Panc1 (cell line): ENCODE data around the gene COL4A2. TPM values are rescaled to one million over a fixed set of nuclear protein-coding genes. Genes with fewer than 3 reads are reported as not detected.

ENCODE experiments used
- ATAC-seq: fragments of 200-7000 bp; cut with Tn5 transposase; 2 replicates; pipeline ENCODE4 v1.9.1; 2020; ENCODE audit warnings: mild to moderate bottlenecking, moderate library complexity
- BruUV-seq: library from RNA; stranded (reverse); fragments of 400-500 nt; replicated peaks from 2 replicates; lab custom pipeline; 2021; lab: Mats Ljungman, UMichigan
- CTCF ChIA-PET: fragments of 300-600 bp; sonication (Branson Sonifier 250); formaldehyde crosslinking; loops from one replicate; lab custom pipeline; 2022; ENCODE audit warnings: antibody characterized with exemption; lab: Charles Lee
- POLR2A ChIA-PET: fragments of 300-600 bp; sonication (Branson Sonifier 250); formaldehyde crosslinking; loops from one replicate; lab custom pipeline; 2022; ENCODE audit warnings: antibody characterized with exemption; lab: Charles Lee
- DNase-seq: peaks from one replicate; pipeline ENCODE4 v3.0.0-alpha.2; 2010; ENCODE audit warnings: low read depth, low spot score
- H3K27ac ChIP-seq: 2 replicates; pipeline ENCODE4 v1.5.1; 2011; ENCODE audit warnings: mild to moderate bottlenecking, low read length, inconsistent platforms
- H3K27me3 ChIP-seq: fragments of 200-500 bp; sonication (Bioruptor generic); 2 replicates; pipeline ENCODE4 v1.6.0; 2014; ENCODE audit warnings: low read length, inconsistent platforms; ENCODE audit not compliant: control insufficient read depth, insufficient read depth
- H3K36me3 ChIP-seq: fragments of 200-500 bp; sonication (Bioruptor generic); 2 replicates; pipeline ENCODE4 v1.5.1; 2014; ENCODE audit warnings: inconsistent platforms, mild to moderate bottlenecking, low read length, moderate library complexity; ENCODE audit not compliant: control insufficient read depth, insufficient read depth
- H3K4me1 ChIP-seq: 2 replicates; pipeline ENCODE4 v1.5.1; 2011; ENCODE audit warnings: inconsistent platforms, mild to moderate bottlenecking, low read length, moderate library complexity; ENCODE audit not compliant: control insufficient read depth, insufficient read depth
- H3K4me3 ChIP-seq, 2 experiments: 2 replicates each; pipeline ENCODE4 v1.5.1; 2011 to 2012; ENCODE audit warnings: low read depth in 2 of 2, low read length in 2 of 2, mild to moderate bottlenecking in 2 of 2, inconsistent platforms in 1 of 2, moderate library complexity in 1 of 2
- H3K9me3 ChIP-seq: fragments of 200-500 bp; sonication (Bioruptor generic); 2 replicates; pipeline ENCODE4 v1.5.1; 2014; ENCODE audit warnings: low read depth, mild to moderate bottlenecking, inconsistent platforms, low read length, moderate library complexity; ENCODE audit not compliant: control insufficient read depth, insufficient read depth
- POLR2AphosphoS5 ChIP-seq: IDR thresholded peaks from 2 replicates; pipeline ENCODE4 v1.6.1; 2012; ENCODE audit warnings: mild to moderate bottlenecking, low read depth, low read length, moderate library complexity
- SIN3A ChIP-seq: IDR thresholded peaks from 2 replicates; pipeline ENCODE4 v1.6.1; 2012; ENCODE audit warnings: low read depth, mild to moderate bottlenecking, low read length, moderate library complexity, borderline replicate concordance; ENCODE audit not compliant: insufficient read depth
- TCF7L2 ChIP-seq: IDR thresholded peaks from 2 replicates; pipeline ENCODE4 v1.6.1; 2011; ENCODE audit warnings: mild to moderate bottlenecking, low read depth, low read length, inconsistent platforms
- in situ Hi-C: cut with HindIII; loops from 2 replicates; pipeline ENCODE4 v1.10.0; 2016; ENCODE audit warnings: low sequenced_read_pairs, low pct_unique_long_range_greater_than_20kb
- intact Hi-C: fragments of 100-400 bp; cut with micrococcal nuclease; formaldehyde crosslinking; loops from one replicate; pipeline ENCODE4 v1.10.0; 2022; ENCODE audit not compliant: unreplicated experiment
- total RNA-seq: library from RNA; stranded (reverse); gene quantifications from one replicate; pipeline ENCODE4 v1.2.1, GENCODE V29; 2021; ENCODE audit not compliant: unreplicated experiment
- TF ChIP-seq, protein P1 (sequence below), 2 experiments: IDR thresholded peaks; 2 replicates each; pipeline ENCODE4 v1.6.1; 2011 to 2012; ENCODE audit warnings: low read depth in 2 of 2, control low read depth in 1 of 2, low read length in 1 of 2, mild to moderate bottlenecking in 1 of 2, moderate library complexity in 1 of 2; ENCODE audit not compliant: insufficient read depth in 1 of 2
- TF ChIP-seq, protein P2 (sequence below): fragments of 450-650 bp; IDR thresholded peaks from 2 replicates; pipeline ENCODE4 v1.5.1; 2017; ENCODE audit warnings: mild to moderate bottlenecking

Gene COL4A2
- total RNA-seq, 1 experiment from 2014 or later, result 3.0 TPM

- Histone ChIP-seq H3K9me3 (no peaks in the 10 kb centered on the region), H3K4me3 (no peak overlapping the region), H3K27ac (no peak overlapping the region), H3K36me3 (no peaks in the 10 kb centered on the region), H3K4me1 (no peaks in the 10 kb centered on the region), H3K27me3 (no peaks in the 10 kb centered on the region; the same call in 1 of the 2 replicates)
- intact Hi-C loops, result no loop called here
- CTCF ChIA-PET, result no interaction called here
- POLR2A ChIA-PET, result no interaction called here
- in situ Hi-C loops, result no loop called here
- DNase-seq, result no peak
- BruUV-seq, result no TSS peak
- ATAC-seq, result no peak
- TF ChIP-seq SIN3A (no peak), TCF7L2 (no peak), POLR2AphosphoS5 (no peak)
- TF ChIP-seq, protein P1, sequence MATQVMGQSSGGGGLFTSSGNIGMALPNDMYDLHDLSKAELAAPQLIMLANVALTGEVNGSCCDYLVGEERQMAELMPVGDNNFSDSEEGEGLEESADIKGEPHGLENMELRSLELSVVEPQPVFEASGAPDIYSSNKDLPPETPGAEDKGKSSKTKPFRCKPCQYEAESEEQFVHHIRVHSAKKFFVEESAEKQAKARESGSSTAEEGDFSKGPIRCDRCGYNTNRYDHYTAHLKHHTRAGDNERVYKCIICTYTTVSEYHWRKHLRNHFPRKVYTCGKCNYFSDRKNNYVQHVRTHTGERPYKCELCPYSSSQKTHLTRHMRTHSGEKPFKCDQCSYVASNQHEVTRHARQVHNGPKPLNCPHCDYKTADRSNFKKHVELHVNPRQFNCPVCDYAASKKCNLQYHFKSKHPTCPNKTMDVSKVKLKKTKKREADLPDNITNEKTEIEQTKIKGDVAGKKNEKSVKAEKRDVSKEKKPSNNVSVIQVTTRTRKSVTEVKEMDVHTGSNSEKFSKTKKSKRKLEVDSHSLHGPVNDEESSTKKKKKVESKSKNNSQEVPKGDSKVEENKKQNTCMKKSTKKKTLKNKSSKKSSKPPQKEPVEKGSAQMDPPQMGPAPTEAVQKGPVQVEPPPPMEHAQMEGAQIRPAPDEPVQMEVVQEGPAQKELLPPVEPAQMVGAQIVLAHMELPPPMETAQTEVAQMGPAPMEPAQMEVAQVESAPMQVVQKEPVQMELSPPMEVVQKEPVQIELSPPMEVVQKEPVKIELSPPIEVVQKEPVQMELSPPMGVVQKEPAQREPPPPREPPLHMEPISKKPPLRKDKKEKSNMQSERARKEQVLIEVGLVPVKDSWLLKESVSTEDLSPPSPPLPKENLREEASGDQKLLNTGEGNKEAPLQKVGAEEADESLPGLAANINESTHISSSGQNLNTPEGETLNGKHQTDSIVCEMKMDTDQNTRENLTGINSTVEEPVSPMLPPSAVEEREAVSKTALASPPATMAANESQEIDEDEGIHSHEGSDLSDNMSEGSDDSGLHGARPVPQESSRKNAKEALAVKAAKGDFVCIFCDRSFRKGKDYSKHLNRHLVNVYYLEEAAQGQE (IDR thresholded peaks at IDR 0.05; ENCODE audit: insufficient read depth in 1 of 2, low read depth in 2 of 2, low read length in 1 of 2), result no peak
- TF ChIP-seq, protein P2, sequence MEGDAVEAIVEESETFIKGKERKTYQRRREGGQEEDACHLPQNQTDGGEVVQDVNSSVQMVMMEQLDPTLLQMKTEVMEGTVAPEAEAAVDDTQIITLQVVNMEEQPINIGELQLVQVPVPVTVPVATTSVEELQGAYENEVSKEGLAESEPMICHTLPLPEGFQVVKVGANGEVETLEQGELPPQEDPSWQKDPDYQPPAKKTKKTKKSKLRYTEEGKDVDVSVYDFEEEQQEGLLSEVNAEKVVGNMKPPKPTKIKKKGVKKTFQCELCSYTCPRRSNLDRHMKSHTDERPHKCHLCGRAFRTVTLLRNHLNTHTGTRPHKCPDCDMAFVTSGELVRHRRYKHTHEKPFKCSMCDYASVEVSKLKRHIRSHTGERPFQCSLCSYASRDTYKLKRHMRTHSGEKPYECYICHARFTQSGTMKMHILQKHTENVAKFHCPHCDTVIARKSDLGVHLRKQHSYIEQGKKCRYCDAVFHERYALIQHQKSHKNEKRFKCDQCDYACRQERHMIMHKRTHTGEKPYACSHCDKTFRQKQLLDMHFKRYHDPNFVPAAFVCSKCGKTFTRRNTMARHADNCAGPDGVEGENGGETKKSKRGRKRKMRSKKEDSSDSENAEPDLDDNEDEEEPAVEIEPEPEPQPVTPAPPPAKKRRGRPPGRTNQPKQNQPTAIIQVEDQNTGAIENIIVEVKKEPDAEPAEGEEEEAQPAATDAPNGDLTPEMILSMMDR, result no peak
Measured at GRCh38 chr13:110294146-110294545, 12.9 kb upstream of the COL4A2 start.

DNA sequence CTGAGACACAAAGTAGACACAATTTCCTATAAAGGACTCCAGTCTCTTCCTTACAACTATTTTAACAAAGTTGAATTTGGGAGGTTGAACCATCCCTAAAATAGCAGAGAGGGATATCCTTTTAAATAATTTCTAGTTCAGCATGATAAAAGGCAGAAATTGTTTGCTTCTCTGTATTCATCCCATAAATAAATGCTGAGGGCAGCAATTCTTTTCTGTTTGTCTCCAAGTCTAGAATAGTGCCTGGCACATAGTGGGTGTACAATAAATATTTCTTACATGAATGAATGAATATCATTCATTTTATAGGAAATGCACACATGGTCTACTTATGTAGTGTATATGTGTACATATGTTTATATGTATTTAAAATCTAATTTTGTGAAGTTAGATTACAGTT, 12.5 kb upstream of the COL4A2 start:
- Histone ChIP-seq H3K4me3 (no peak overlapping the region), H3K27me3 (no peaks in the 10 kb centered on the region; the same call in 1 of the 2 replicates), H3K27ac (no peak overlapping the region), H3K36me3 (no peaks in the 10 kb centered on the region), H3K9me3 (no peaks in the 10 kb centered on the region), H3K4me1 (no peaks in the 10 kb centered on the region)
- ChIA-PET CTCF (no interaction called here), POLR2A (interaction anchor here (0.7 kb wide), 1 partner anchor 12 kb away, joined by 10 read pairs; the partner anchor contains the start of gene COL4A1)
- ATAC-seq (no peak), DNase-seq (no peak)
- no peak for TF ChIP-seq TCF7L2
- no peak for TF ChIP-seq POLR2AphosphoS5
- TF ChIP-seq, protein P1 (IDR thresholded peaks at IDR 0.05; ENCODE audit: insufficient read depth in 1 of 2, low read depth in 2 of 2, low read length in 1 of 2), result no peak
- TF ChIP-seq, protein P2, result no peak
- TF ChIP-seq SIN3A, result no peak
- in situ Hi-C loops, result no loop called here
- no TSS peak for BruUV-seq
- intact Hi-C loops, result no loop called here
